GM18508 (cell line): Measurements from ENCODE around the gene ATP4A.

Experiments
- ATAC-seq: cut with Tn5 transposase; IDR thresholded peaks from one replicate; pipeline ENCODE4 v1.9.1; 2021; ENCODE audit warnings: moderate number of reproducible peaks; ENCODE audit not compliant: insufficient read depth, unreplicated experiment

Gene ATP4A

GRCh38 chr19:35566738-35567137, 3.3 kb upstream of the ATP4A start:
- ATAC-seq, result no peak

- ATAC-seq, result no peak
These were observed 1.8 kb upstream of the ATP4A start for GRCh38 chr19:35565016-35565856.

GRCh38 chr19:35562776-35563175, 682 bp downstream of the ATP4A start:
- no peak for ATAC-seq

GRCh38 chr19:35562336-35562735, 1.1 kb downstream of the ATP4A start:
- ATAC-seq, result no peak

- ATAC-seq, result no peak
These were observed 2.0 kb downstream of the ATP4A start for GRCh38 chr19:35561436-35561835.

- no peak for ATAC-seq
These were observed 2.8 kb downstream of the ATP4A start for GRCh38 chr19:35560677-35561076.

- no peak for ATAC-seq
These were observed 3.2 kb downstream of the ATP4A start for GRCh38 chr19:35560271-35560670.

- no peak for ATAC-seq
These were observed 3.7 kb downstream of the ATP4A start for GRCh38 chr19:35559781-35560180.

- no peak for ATAC-seq
These were observed 4.2 kb downstream of the ATP4A start for GRCh38 chr19:35559281-35559659.

GRCh38 chr19:35558400-35559280, 4.8 kb downstream of the ATP4A start:
- no peak for ATAC-seq

- ATAC-seq, result no peak
These were observed 5.7 kb downstream of the ATP4A start for GRCh38 chr19:35557539-35558399.

- no peak for ATAC-seq
These were observed 6.5 kb downstream of the ATP4A start for GRCh38 chr19:35556846-35557538.

GRCh38 chr19:35556025-35556590, 7.3 kb downstream of the ATP4A start:
- no peak for ATAC-seq

- no peak for ATAC-seq
These were observed 8.0 kb downstream of the ATP4A start for GRCh38 chr19:35555301-35556005.

GRCh38 chr19:35554076-35554475, 9.4 kb downstream of the ATP4A start:
- ATAC-seq, result no peak

- no peak for ATAC-seq
These were observed 10.0 kb downstream of the ATP4A start for GRCh38 chr19:35553385-35554000.

GRCh38 chr19:35552534-35553384, 10.7 kb downstream of the ATP4A start:
- no peak for ATAC-seq
